Stimulated activated CD8-positive, alpha-beta memory T cell treated with anti-CD3 and anti-CD28 coated beads, Interleukin-15, amount 100 ng/mL, for 24 hours (primary cell): ENCODE measurements around the gene GNB1L.

Source experiments
- DNase-seq: peaks from one replicate; pipeline ENCODE4 v3.0.0-alpha.2; 2020; ENCODE audit warnings: low read depth

The GNB1L gene

GRCh38 chr22:19775496-19776325 is 79.0 kb downstream of the GNB1L start:
- no peak for DNase-seq

DNA sequence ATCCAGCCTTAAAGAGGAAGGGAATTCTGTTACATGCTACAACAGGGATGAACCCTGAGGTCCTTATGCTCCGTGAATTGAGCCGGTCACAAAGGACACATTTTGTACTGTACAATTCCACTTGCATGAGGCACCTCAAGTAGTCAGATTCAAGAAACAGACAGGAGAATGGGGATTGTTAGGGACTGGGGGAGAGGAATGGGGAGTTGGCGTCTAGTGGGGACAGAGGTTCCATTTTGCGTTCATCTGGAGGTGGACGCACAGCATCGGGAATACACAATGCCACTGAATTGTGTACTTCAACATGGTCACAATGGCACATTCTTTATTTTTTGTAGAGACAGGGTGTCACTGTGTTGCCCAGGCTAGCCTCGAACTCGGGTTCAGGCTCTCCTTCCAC is 80.0 kb downstream of the GNB1L start:
- DNase-seq = no peak

GRCh38 chr22:19773470-19774040 is 81.1 kb downstream of the GNB1L start:
- DNase-seq = no peak

GRCh38 chr22:19772673-19773469 is 81.8 kb downstream of the GNB1L start:
- no peak for DNase-seq

- DNase-seq = no peak
These were observed 82.3 kb downstream of the GNB1L start for GRCh38 chr22:19772422-19772672.

DNA sequence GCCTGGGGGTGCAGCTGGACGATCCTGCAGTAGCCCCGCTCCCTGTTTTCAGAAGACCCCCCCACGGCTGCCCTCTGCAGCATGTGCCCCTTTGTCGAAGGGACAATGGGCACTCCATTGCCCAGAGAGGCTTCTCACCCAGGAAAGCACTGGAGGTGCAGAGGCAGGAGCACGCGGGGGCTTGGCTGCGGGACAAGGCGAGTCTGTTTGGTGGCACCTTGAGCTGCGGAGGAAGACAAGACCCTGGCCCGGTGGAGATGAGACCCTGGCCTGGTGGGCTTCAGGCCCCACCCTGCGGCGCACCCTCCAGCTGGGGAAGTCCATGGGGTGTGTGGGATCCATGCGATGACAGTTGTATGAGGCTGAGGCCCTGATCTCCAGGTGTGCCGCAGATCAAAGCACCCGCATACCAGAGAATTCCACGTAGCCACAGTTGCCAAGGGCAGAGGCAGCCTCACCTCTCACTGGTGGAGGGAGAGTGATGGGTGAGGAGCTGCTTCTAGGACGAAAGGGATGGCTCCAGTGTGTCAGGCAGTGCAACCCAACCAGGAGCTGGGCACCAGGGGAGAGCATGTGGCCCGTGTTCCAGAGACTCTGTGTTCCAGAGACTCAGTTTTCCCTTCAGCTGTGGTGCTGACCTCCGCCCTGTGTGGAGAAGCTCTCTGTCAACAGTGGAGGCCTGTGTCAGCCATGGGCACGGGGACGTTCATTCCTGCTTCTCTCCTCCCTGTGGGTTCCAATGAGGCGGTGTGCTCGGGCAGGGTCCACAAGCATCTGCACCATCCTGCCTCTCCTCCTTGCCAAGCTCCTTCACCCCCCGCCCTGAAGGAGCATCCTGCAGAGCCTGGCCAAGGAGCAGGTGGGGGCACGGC is 84.1 kb downstream of the GNB1L start:
- no peak for DNase-seq

- no peak for DNase-seq
These were observed 85.3 kb downstream of the GNB1L start for GRCh38 chr22:19769393-19769715.

- no peak for DNase-seq
These were observed 87.0 kb downstream of the GNB1L start for GRCh38 chr22:19767427-19768341.

DNA sequence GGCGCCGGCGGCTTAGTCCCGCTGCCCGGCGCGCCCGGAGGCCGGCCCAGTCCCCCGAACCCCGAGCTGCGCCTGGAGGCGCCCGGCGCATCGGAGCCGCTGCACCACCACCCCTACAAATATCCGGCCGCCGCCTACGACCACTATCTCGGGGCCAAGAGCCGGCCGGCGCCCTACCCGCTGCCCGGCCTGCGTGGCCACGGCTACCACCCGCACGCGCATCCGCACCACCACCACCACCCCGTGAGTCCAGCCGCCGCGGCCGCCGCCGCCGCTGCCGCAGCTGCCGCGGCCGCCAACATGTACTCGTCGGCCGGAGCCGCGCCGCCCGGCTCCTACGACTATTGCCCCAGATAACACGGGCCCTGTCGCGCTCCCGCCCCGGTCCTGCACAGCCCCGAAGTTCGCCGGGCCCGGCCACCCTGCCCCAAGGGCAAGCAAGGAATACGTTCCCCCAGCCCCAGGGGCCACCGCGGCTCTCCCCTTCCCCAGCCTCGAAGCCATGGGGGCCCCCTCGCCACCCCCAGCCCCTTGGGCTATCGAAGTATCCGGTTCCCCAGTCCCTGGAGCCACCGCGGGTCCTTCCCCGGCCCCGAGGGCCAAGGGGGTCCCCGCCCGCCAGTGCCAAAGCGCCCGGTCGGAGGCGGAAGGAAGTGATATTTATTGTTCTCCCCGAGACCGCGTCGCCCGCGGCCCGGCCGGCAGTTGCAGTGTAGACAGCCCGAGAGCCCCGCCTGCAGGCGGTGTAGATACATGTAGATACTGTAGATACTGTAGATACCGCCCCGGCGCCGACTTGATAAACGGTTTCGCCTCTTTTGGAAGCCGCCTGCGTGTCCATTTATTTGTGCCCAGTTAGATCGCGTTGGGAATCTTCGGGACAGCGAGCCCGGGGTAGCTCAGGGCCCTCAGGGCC is 87.9 kb downstream of the GNB1L start:
- DNase-seq = no peak

DNA sequence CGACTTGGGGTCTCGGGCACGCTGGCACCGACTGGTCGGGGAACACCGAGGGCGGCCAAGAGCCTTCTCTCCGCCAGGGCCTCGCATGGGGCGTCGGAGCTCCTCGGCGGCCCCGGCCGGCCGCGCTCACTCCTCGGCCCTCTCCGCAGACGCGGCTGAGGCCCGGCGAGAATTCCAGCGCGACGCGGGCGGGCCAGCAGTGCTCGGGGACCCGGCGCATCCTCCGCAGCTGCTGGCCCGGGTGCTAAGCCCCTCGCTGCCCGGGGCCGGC is 88.5 kb downstream of the GNB1L start:
- no peak for DNase-seq

DNA sequence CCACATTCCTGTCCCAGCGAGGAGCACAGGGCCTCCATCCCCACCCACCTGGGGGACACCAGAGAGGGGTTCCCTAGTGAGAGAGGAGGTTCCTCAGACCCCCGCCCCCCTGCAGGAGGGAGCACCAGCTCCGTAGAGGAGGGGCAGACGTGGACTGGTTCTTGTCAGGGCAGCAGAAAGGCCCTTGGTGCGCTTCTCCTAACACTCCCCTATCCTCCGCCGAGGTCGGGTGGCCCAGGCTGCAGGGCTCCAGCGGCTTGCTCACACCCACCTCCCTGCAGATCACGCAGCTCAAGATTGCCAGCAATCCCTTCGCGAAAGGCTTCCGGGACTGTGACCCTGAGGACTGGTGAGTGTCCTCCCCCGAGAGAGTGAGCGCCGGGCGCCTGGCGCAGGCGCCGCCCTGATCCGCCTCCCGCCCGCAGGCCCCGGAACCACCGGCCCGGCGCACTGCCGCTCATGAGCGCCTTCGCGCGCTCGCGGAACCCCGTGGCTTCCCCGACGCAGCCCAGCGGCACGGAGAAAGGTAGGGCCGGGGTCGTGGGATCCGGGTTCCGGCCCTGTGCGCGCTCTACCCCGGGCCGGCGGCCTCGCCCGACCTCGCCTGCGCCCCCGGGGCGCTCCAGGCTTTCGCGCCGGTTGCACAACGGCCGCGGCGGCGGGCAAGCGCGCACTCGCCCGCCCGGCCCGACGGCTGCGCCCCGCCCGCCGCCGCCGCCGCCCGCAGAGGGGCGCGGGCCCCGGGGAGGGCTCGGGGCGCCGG is 89.0 kb downstream of the GNB1L start:
- DNase-seq = no peak

DNA sequence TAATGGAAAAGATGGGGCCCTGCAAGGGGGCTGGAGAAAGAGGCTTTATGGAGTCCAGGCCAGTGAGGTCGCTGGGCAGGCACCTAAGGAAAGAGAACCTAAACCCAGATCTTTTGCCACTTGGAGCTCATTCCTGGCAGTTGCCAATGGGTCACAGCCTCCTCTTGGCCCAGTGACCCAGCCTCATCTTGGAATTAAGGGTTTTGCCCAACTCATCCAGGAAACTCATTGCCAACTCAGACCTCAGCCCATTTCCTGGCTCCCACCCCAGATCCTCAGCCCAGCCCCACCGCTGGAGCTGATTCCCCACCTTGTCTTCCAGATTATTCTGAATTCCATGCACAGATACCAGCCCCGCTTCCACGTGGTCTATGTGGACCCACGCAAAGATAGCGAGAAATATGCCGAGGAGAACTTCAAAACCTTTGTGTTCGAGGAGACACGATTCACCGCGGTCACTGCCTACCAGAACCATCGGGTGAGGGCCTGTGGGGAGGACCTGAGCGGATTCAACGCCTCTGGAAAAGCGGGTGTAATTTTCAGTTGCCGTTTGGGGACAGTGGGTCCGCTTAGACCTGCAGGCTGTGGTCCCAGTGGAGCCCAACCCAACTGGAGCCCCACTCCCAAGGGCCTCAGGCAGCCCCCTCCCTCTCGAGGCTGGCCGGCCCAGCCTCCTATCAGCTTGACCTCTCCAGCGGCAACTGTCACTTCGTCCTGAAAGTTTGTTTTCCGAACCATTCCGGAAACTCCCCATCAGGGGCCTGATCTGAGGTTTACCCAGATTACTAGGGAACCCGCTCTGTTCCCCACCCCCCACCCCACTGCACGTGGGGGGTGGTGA is 89.8 kb downstream of the GNB1L start:
- DNase-seq = no peak

GRCh38 chr22:19764299-19764593 is 90.4 kb downstream of the GNB1L start:
- DNase-seq = no peak

DNA sequence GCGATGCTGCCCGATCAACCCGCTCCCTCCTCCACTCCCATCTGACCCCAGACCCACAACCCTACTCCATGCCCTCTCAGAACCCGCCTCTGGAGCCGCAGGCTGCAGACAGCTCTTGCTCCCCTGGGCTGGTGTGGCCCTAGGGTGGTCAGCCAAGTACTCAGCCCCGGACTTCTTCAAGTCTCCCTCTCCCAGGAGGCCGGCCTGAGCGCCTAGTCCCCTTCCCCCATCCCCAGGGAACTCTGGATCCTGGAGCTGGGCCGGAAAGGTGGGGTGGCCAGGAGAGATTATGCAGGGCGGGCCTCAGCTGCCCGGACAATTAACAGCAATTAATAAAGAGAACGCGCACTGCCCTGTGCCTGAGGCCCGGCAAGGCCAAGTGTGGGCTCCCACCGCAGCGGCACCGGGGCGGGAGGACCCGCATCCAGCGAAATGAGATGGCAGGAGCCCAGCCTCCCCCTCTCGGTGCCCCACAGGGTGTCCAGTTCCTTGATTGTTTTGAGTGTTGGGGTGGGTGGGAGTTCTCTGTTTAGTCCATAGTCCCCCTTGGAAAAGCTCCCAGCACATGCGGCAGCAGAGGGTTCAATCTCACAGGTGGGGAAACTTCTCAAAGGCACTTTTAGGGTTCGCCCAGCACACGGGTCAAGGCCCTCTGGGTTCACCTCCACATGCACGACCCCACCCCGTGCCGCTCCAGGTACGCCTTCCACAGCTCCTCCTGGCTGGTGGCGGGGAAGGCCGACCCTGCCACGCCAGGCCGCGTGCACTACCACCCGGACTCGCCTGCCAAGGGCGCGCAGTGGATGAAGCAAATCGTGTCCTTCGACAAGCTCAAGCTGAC is 91.0 kb downstream of the GNB1L start:
- no peak for DNase-seq

DNA sequence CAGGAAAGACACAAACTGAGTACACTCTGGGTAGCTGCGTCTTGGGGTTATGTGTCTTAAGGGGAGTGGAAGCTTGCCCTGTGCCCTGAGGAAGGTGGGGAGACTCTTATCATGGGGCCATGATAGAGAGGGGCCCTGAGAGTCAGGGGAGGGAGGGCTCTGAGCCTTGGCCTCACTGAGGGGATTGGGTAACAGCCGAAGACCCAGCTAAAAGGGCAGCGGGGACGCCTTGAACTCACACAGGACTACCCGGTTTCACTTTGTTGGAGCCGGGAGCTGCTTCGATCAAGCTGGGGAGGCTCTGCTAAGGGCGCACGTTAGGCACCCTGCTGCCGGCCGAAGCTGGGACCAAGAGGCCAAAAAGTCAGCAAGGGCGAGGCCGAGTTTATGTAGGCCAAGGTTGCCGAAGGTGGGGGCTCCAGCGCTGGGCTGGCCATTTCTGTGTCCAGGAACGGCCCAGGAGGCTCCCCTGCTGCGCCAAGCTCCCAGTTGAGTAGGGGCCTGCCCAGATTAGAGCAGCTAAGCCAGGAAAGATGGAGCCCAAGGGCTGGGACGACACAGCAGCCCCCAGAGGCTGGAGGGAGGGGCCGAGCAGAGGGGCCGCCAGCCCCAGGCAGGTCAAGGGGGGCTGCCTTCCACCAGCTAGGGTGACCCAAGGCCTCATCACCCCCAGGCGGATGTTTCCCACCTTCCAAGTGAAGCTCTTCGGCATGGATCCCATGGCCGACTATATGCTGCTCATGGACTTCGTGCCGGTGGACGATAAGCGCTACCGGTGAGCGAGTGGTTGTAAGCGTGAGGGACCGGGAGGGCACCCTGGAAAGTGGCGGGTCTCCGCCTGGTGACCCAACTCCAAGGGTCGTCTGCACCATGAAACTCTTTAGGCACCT is 91.9 kb downstream of the GNB1L start:
- no peak for DNase-seq

GRCh38 chr22:19761725-19762567 is 92.7 kb downstream of the GNB1L start:
- no peak for DNase-seq
